HCT116 (cell line): Measurements from ENCODE around the gene ANGPT4. TPM values are rescaled to one million over a fixed set of nuclear protein-coding genes. Genes with fewer than 3 reads are reported as not detected.

Experiments
- ATAC-seq: fragments of 200-7000 bp; cut with Tn5 transposase; 2 replicates; pipeline ENCODE4 v1.9.1; 2020; ENCODE audit warnings: mild to moderate bottlenecking, moderate library complexity
- BruUV-seq: library from RNA; stranded (reverse); fragments of 400-500 nt; replicated peaks from 2 replicates; lab custom pipeline; 2021; lab: Mats Ljungman, UMichigan
- CTCF ChIA-PET: fragments of 300-600 bp; sonication (Branson Sonifier 250); formaldehyde crosslinking; loops from one replicate; lab custom pipeline; 2021; ENCODE audit warnings: antibody characterized with exemption; lab: Charles Lee
- POLR2A ChIA-PET: fragments of 300-600, 350-600 bp; sonication (Branson Sonifier 250); formaldehyde crosslinking; loops from one replicate; lab custom pipeline; 2021; ENCODE audit warnings: antibody characterized with exemption; lab: Charles Lee
- RAD21 ChIA-PET, 2 experiments: fragments of 300-600 bp; sonication (Branson Sonifier 250); formaldehyde crosslinking; loops; one replicate each; lab custom pipeline; 2023; ENCODE audit warnings: low total read pairs in 2 of 2; ENCODE audit not compliant: uncharacterized antibody in 2 of 2, unreplicated experiment in 2 of 2, low non-redundant PET in 1 of 2; lab: Charles Lee
- DNase-seq: peaks from one replicate; pipeline ENCODE4 v3.0.0-alpha.2; 2010; ENCODE audit warnings: low read depth, low spot score
- H2AFZ ChIP-seq: fragments of 200-600 bp; shearing (Covaris generic), sonication (generic); 2 replicates; pipeline ENCODE4 v1.6.1; 2017; ENCODE audit warnings: low read depth, mixed run types, mixed read lengths, antibody characterized with exemption, low read length; ENCODE audit not compliant: poor library complexity, severe bottlenecking
- H3K27ac ChIP-seq: 2 replicates; pipeline ENCODE4 v1.5.1; 2012; ENCODE audit warnings: low read depth, low read length
- H3K27me3 ChIP-seq: fragments of 200-600 bp; sonication (generic); 2 replicates; pipeline ENCODE4 v1.6.1; 2016; ENCODE audit warnings: mixed run types, low read length, mixed read lengths; ENCODE audit not compliant: insufficient read depth
- H3K36me3 ChIP-seq, 2 experiments: fragments of 200-500 bp in 1 of 2; fragments of 200-600 bp in 1 of 2; sonication (Bioruptor generic) in 1 of 2; sonication (generic) in 1 of 2; 2 replicates each; pipeline versions ENCODE4 v1.5.1 to v1.6.1; 2014 to 2016; ENCODE audit warnings: low read length in 2 of 2, inconsistent platforms in 1 of 2, mixed read lengths in 1 of 2, mixed run types in 1 of 2; ENCODE audit not compliant: insufficient read depth in 2 of 2, control insufficient read depth in 1 of 2
- H3K4me1 ChIP-seq, 2 experiments: fragments of 200-600 bp in 1 of 2; sonication (generic) in 1 of 2; 2 replicates each; pipeline versions ENCODE4 v1.5.1 to v1.6.1; 2012 to 2017; ENCODE audit warnings: low read length in 2 of 2, inconsistent platforms in 1 of 2, mild to moderate bottlenecking in 1 of 2, mixed read lengths in 1 of 2, mixed run types in 1 of 2, moderate library complexity in 1 of 2; ENCODE audit not compliant: insufficient read depth in 2 of 2, control insufficient read depth in 1 of 2
- H3K4me2 ChIP-seq: fragments of 200-600 bp; sonication (generic); 2 replicates; pipeline ENCODE4 v1.6.1; 2017; ENCODE audit warnings: mixed run types, low read length, mixed read lengths
- H3K4me3 ChIP-seq, 2 experiments: fragments of 200-600 bp in 1 of 2; sonication (generic) in 1 of 2; replicated peaks in 1 of 2; 2 replicates each; pipeline ENCODE4 v1.5.1; 2011 to 2016; ENCODE audit warnings: low read length in 2 of 2, control low read depth in 1 of 2, low read depth in 1 of 2, mild to moderate bottlenecking in 1 of 2, mixed read lengths in 1 of 2, mixed run types in 1 of 2
- H3K79me2 ChIP-seq: fragments of 200-600 bp; sonication (generic); 2 replicates; pipeline ENCODE4 v1.6.1; 2017; ENCODE audit warnings: mild to moderate bottlenecking, mixed run types, low read length, moderate library complexity, mixed read lengths; ENCODE audit not compliant: insufficient read depth
- H3K9ac ChIP-seq: fragments of 200-600 bp; sonication (generic); 2 replicates; pipeline ENCODE4 v1.6.1; 2016; ENCODE audit warnings: low read length, mixed read lengths
- H3K9me2 ChIP-seq: fragments of 200-600 bp; sonication (generic), shearing (Covaris generic); 2 replicates; pipeline ENCODE4 v1.6.1; 2017; ENCODE audit warnings: mixed run types, mild to moderate bottlenecking, moderate library complexity; ENCODE audit not compliant: insufficient read depth
- H3K9me3 ChIP-seq, 2 experiments: fragments of 200-500 bp in 1 of 2; fragments of 200-600 bp in 1 of 2; sonication (Bioruptor generic) in 1 of 2; sonication (generic) in 1 of 2; 2 replicates each; pipeline ENCODE4 v1.6.1; 2014 to 2017; ENCODE audit warnings: low read length in 2 of 2, mixed read lengths in 2 of 2, inconsistent platforms in 1 of 2, low read depth in 1 of 2, mild to moderate bottlenecking in 1 of 2, mixed run types in 1 of 2, moderate library complexity in 1 of 2; ENCODE audit not compliant: control insufficient read depth in 1 of 2, insufficient read depth in 1 of 2
- H4K20me1 ChIP-seq: fragments of 200-600 bp; sonication (generic), shearing (Covaris generic); 2 replicates; pipeline ENCODE4 v1.6.1; 2017; ENCODE audit warnings: mixed run types, mild to moderate bottlenecking, moderate library complexity; ENCODE audit not compliant: insufficient read depth
- CBX3 ChIP-seq: IDR thresholded peaks from 2 replicates; pipeline ENCODE4 v1.6.1; 2012; ENCODE audit warnings: low read depth
- CEBPB ChIP-seq: IDR thresholded peaks from 2 replicates; pipeline ENCODE4 v1.6.1; 2012; ENCODE audit warnings: low read depth
- ELF1 ChIP-seq: IDR thresholded peaks from 2 replicates; pipeline ENCODE4 v1.6.1; 2012; ENCODE audit warnings: low read depth, borderline replicate concordance
- EZH2phosphoT487 ChIP-seq: fragments of 200-600 bp; IDR thresholded peaks from 2 replicates; pipeline ENCODE4 v1.6.1; 2018; ENCODE audit warnings: antibody characterized with exemption, borderline replicate concordance
- FOSL1 ChIP-seq: IDR thresholded peaks from 2 replicates; pipeline ENCODE4 v1.6.1; 2012; ENCODE audit warnings: low read depth
- POLR2A ChIP-seq: IDR thresholded peaks from 2 replicates; pipeline ENCODE4 v1.7.0; 2011; ENCODE audit warnings: borderline replicate concordance; ENCODE audit not compliant: insufficient read depth, insufficient read length; ENCODE audit errors: extremely low read depth
- POLR2AphosphoS5 ChIP-seq: IDR thresholded peaks from 2 replicates; pipeline ENCODE4 v1.6.1; 2011; ENCODE audit warnings: mild to moderate bottlenecking, low read depth, low read length, moderate library complexity
- SRF ChIP-seq: IDR thresholded peaks from 2 replicates; pipeline ENCODE4 v1.6.1; 2012; ENCODE audit warnings: low read depth
- TCF7L2 ChIP-seq: IDR thresholded peaks from 2 replicates; pipeline ENCODE4 v1.7.0; 2011; ENCODE audit warnings: borderline replicate concordance, inconsistent platforms; ENCODE audit not compliant: insufficient read depth, insufficient read length; ENCODE audit errors: extremely low read depth
- YY1 ChIP-seq: IDR thresholded peaks from 2 replicates; pipeline ENCODE4 v1.6.1; 2011; ENCODE audit warnings: low read length, low read depth, moderate library complexity, mild to moderate bottlenecking; ENCODE audit not compliant: insufficient replicate concordance; ENCODE audit errors: extremely low read depth
- ZFX ChIP-seq: fragments of 450-650 bp; IDR thresholded peaks from 2 replicates; pipeline ENCODE4 v1.6.1; 2017
- intact Hi-C: fragments of 100-400 bp; cut with micrococcal nuclease; formaldehyde crosslinking; loops from 2 replicates; pipeline ENCODE4 v1.10.0; 2022
- total RNA-seq: library from RNA; stranded (reverse); gene quantifications from one replicate; pipeline ENCODE4 v1.2.1, GENCODE V29; 2021; ENCODE audit not compliant: unreplicated experiment
- TF ChIP-seq, protein P1 (sequence below): IDR thresholded peaks from 2 replicates; pipeline ENCODE4 v1.6.1; 2012

Gene ANGPT4
- total RNA-seq, 1 experiment from 2014 or later, result not detected

DNA sequence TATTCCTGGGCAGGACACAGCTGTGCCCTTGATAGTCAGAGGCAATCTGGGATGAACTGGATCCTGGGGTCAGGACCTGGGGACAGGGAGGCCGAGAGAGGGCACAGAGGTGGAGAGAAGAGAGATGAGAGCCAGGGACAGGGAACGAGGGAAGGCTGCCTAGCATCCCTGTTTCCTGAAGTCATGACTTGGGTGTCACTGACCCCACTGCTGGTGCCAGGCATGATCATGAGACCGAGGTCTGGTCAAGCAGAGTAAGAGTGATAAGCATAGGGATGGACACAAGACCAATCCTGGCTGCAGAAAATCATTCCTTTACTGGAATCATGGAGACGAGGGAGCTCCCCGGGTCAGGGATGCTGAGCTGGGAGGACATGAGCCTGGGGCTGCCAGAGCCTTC, 46.5 kb downstream of the ANGPT4 start:
- no peak for DNase-seq
- Histone ChIP-seq H4K20me1 (no peaks in the 10 kb centered on the region; the same call in 1 of the 2 replicates), H3K9me2 (no peaks in the 10 kb centered on the region), H3K27ac (no peak overlapping the region), H3K4me1 (no peaks in the 10 kb centered on the region; a peak in 1 of 4 replicates), H3K36me3 (no peaks in the 10 kb centered on the region), H3K27me3 (peaks cover 18% of the 10 kb centered on the region; the same call in 1 of the 2 replicates), H3K9ac (no peak overlapping the region), H3K4me3 (no peak overlapping the region), H3K9me3 (no peaks in the 10 kb centered on the region), H3K79me2 (no peaks in the 10 kb centered on the region), H2AFZ (no peak overlapping the region), H3K4me2 (no peak overlapping the region)
- no peak for ATAC-seq
- ChIA-PET RAD21 (no interaction called here), CTCF (no interaction called here), POLR2A (no interaction called here)
- BruUV-seq, result no TSS peak
- TF ChIP-seq TCF7L2 (no peak), EZH2phosphoT487 (no peak), CEBPB (no peak), YY1 (no peak)
- TF ChIP-seq, protein P1, sequence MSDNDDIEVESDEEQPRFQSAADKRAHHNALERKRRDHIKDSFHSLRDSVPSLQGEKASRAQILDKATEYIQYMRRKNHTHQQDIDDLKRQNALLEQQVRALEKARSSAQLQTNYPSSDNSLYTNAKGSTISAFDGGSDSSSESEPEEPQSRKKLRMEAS, result no peak
- intact Hi-C loops, result no loop called here

DNA sequence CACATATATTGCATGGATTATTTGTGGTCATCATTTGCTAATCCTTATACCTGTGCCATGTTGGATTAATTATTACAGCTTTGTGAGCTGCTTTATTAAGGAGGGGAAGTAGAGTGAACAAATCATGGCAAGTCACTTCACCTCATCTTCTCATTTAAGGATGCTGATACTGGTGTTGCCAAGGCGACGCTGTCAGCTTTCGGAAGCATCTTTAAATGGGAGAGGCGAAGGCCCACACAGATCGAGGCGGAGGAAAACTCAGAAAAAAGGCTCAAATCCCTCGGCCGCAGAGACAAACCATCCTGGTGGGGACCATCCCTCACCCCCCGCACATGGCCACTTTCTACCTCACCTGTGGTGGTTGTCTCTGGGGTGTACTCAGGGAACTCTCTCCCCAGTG, 47.9 kb downstream of the ANGPT4 start:
- no peak for DNase-seq
- Histone ChIP-seq H3K9ac (no peak overlapping the region), H3K4me1 (no peaks in the 10 kb centered on the region), H3K9me3 (no peaks in the 10 kb centered on the region), H3K27ac (no peak overlapping the region), H3K27me3 (peaks cover 18% of the 10 kb centered on the region; the same call in 1 of the 2 replicates), H2AFZ (no peak overlapping the region), H3K79me2 (no peaks in the 10 kb centered on the region), H4K20me1 (no peaks in the 10 kb centered on the region; the same call in 1 of the 2 replicates), H3K9me2 (no peaks in the 10 kb centered on the region)
- ChIA-PET CTCF (no interaction called here), RAD21 (no interaction called here), POLR2A (no interaction called here)
- no peak for ATAC-seq
- intact Hi-C loops, result no loop called here
- TF ChIP-seq ZFX (no peak), FOSL1 (no peak), SRF (no peak), POLR2A (no peak), TCF7L2 (no peak), YY1 (no peak), POLR2AphosphoS5 (no peak), ELF1 (no peak), CBX3 (no peak)
- TF ChIP-seq, all 23 proteins: peak for 0
- no peak overlapping the region for H3K4me2 ChIP-seq
- BruUV-seq, result no TSS peak
- H3K4me3 ChIP-seq, result no peak overlapping the region
- no peaks in the 10 kb centered on the region for H3K36me3 ChIP-seq
